ENCODE measurements around the gene LIX1. TPM values are rescaled to one million over a fixed set of nuclear protein-coding genes. Genes with fewer than 3 reads are reported as not detected.
A peak's percentile ranks its signal among the peaks of the same experiment; 100 is the strongest.
"Not testable (repeated sequence)": the region's sequence is repeated elsewhere in the genome, so short reads cannot be mapped to it uniquely, and the experiment has no call there.

LIX1 gene
- total RNA-seq, 1 donor from 2014 or later = not detected

DNA sequence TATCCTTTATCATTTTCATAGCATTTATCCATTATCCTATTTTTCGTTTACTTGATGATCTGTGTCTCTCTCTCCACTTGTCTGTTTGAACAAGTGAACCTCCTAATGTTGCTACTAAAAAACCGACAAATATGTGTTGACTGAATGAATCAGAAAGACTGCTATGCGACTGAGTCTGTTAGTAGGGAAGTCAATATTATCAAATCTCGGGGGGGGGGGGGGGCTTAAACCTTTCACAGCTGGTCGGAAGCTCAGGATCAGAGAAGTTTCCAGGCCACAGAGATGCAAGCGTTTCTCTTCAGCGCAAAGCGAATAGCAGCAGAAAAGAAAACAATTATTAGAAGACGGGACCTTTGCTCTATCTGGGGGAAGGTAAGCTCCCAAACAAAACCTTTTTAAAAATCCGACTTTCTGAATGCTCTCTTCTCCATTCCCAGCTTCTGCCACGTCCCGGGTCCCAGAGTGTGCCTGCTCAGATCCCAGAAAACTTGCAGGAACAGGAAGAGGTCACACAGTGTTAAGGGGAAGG, 40.2 kb upstream of the LIX1 start:
- CTCF ChIA-PET = no interaction called here
- POLR2A ChIA-PET = interaction anchor here (0.6 to 1.4 kb wide), 4 partner anchors 15 to 1360 kb away, joined by 3 to 8 read pairs (median 4); partner anchors contain the start of gene GLRX
- intact Hi-C loops (cut with micrococcal nuclease) = loop anchor here (1.0 to 5.0 kb wide), 14 partner anchors 9 to 1845 kb away; partner anchors contain the start of genes ARSK, CAST, CHD1 and ELL2
- H3K9me3 Mint-ChIP-seq = no peaks in the 10 kb centered on the region
- no peak for DNase-seq
- peak overlapping the region; percentile 96 for H3K4me3 Mint-ChIP-seq
- H3K4me1 Mint-ChIP-seq = peaks cover 34% of the 10 kb centered on the region
- no peaks in the 10 kb centered on the region for H3K27me3 Mint-ChIP-seq
- H3K36me3 Mint-ChIP-seq (ENCODE audit: low read depth) = peaks cover 39% of the 10 kb centered on the region
- no peak for ATAC-seq (ENCODE audit: low read depth)
- TF ChIP-seq, protein P1, sequence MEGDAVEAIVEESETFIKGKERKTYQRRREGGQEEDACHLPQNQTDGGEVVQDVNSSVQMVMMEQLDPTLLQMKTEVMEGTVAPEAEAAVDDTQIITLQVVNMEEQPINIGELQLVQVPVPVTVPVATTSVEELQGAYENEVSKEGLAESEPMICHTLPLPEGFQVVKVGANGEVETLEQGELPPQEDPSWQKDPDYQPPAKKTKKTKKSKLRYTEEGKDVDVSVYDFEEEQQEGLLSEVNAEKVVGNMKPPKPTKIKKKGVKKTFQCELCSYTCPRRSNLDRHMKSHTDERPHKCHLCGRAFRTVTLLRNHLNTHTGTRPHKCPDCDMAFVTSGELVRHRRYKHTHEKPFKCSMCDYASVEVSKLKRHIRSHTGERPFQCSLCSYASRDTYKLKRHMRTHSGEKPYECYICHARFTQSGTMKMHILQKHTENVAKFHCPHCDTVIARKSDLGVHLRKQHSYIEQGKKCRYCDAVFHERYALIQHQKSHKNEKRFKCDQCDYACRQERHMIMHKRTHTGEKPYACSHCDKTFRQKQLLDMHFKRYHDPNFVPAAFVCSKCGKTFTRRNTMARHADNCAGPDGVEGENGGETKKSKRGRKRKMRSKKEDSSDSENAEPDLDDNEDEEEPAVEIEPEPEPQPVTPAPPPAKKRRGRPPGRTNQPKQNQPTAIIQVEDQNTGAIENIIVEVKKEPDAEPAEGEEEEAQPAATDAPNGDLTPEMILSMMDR (IDR thresholded peaks at IDR 0.05) = no peak
- peak overlapping the region; percentile 99 for H3K27ac Mint-ChIP-seq

- peaks cover 34% of the 10 kb centered on the region for H3K4me1 Mint-ChIP-seq
- no peak for ATAC-seq (ENCODE audit: low read depth)
- POLR2A ChIA-PET = interaction anchor here (0.6 to 1.4 kb wide), 3 partner anchors 14 to 1360 kb away, joined by 3 to 8 read pairs (median 6); partner anchors contain the start of gene GLRX
Measured at GRCh38 chr5:97181856-97182545, 39.6 kb upstream of the LIX1 start.

DNA sequence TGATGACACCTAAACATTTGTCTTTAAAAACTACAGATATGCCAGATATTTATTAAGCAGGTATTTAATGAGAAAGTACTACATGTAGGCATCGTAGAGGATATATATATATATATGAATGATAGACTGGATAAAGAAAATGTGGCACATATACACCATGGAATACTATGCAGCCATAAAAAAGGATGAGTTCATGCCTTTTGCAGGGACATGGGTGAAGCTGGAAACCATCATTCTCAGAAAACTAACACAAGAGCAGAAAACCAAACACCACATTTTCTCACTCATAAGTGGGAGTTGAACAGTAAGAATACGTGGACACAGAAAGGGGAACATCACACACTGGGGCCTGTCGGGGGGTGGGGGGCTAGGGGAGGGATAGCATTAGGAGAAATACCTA, 37.0 kb upstream of the LIX1 start:
- POLR2A ChIA-PET; CTCF ChIA-PET; H3K27me3 Mint-ChIP-seq; H3K4me3 Mint-ChIP-seq; H3K9me3 Mint-ChIP-seq; DNase-seq; intact Hi-C loops (cut with micrococcal nuclease); ATAC-seq (ENCODE audit: low read depth); H3K27ac Mint-ChIP-seq: not testable (repeated sequence)
- H3K36me3 Mint-ChIP-seq (ENCODE audit: low read depth) = peaks cover 64% of the 10 kb centered on the region
- peaks cover 33% of the 10 kb centered on the region for H3K4me1 Mint-ChIP-seq

More at GRCh38 chr5:97181856-97182545, 39.6 kb upstream of the LIX1 start:
- intact Hi-C loops (cut with micrococcal nuclease) = loop anchor here (1.0 to 5.0 kb wide), 4 partner anchors 9 to 1845 kb away; partner anchors contain the start of gene GLRX
- Mint-ChIP-seq H3K36me3 (ENCODE audit: low read depth) (peaks cover 45% of the 10 kb centered on the region), H3K9me3 (no peaks in the 10 kb centered on the region), H3K27me3 (no peaks in the 10 kb centered on the region), H3K27ac (peak overlapping the region; percentile 99), H3K4me3 (peak overlapping the region; percentile 96)
- TF ChIP-seq, protein P1 (IDR thresholded peaks at IDR 0.05) = no peak
- CTCF ChIA-PET = no interaction called here
- no peak for DNase-seq

- TF ChIP-seq, protein P1 (IDR thresholded peaks at IDR 0.05) = no peak
- DNase-seq (no peak), ATAC-seq (ENCODE audit: low read depth) (no peak)
- no peaks in the 10 kb centered on the region for H3K27me3 Mint-ChIP-seq
- CTCF ChIA-PET = no interaction called here
- POLR2A ChIA-PET = no interaction called here
- no peak overlapping the region for H3K4me3 Mint-ChIP-seq
- no peaks in the 10 kb centered on the region for H3K9me3 Mint-ChIP-seq
- peaks cover 7% of the 10 kb centered on the region for H3K4me1 Mint-ChIP-seq
- intact Hi-C loops (cut with micrococcal nuclease) = no loop called here
- no peak overlapping the region for H3K27ac Mint-ChIP-seq
- H3K36me3 Mint-ChIP-seq (ENCODE audit: low read depth) = peaks cover 76% of the 10 kb centered on the region
Measured at GRCh38 chr5:97172227-97172626, 29.8 kb upstream of the LIX1 start.

GRCh38 chr5:97171703-97172102, 29.3 kb upstream of the LIX1 start:
- CTCF ChIA-PET = no interaction called here

More at GRCh38 chr5:97171703-97172102, 29.3 kb upstream of the LIX1 start:
- Mint-ChIP-seq H3K4me3 (no peak overlapping the region), H3K9me3 (no peaks in the 10 kb centered on the region), H3K4me1 (peaks cover 11% of the 10 kb centered on the region), H3K36me3 (ENCODE audit: low read depth) (peaks cover 71% of the 10 kb centered on the region), H3K27ac (no peak overlapping the region), H3K27me3 (no peaks in the 10 kb centered on the region)
- intact Hi-C loops (cut with micrococcal nuclease) = no loop called here
- POLR2A ChIA-PET = no interaction called here
- TF ChIP-seq, protein P1 (IDR thresholded peaks at IDR 0.05) = no peak
- ATAC-seq (ENCODE audit: low read depth) (no peak), DNase-seq (no peak)
